Esophagus squamous epithelium (tissue), 5 donors: ENCODE measurements around the gene CADM2. TPM values are rescaled to one million over a fixed set of nuclear protein-coding genes. Genes with fewer than 3 reads are reported as not detected.
A peak's percentile ranks its signal among the peaks of the same experiment; 100 is the strongest.

Experiments
- DNase-seq: peaks from one replicate; lab custom pipeline; 2025; lab: John Stamatoyannopoulos, UW
- H3K27ac ChIP-seq, 4 donors: fragments of 200-600 bp; sonication (generic); one replicate each; pipeline ENCODE4 v1.5.1; 2016 to 2019; ENCODE audit warnings: mild to moderate bottlenecking in 1 of 4
- H3K27me3 ChIP-seq, 4 donors: fragments of 200-600 bp; sonication (generic); 1 replicate in 3 of 4; 2 replicates in 1 of 4; pipeline versions ENCODE4 v1.5.1 to v1.6.0; 2017 to 2021; ENCODE audit warnings: antibody characterized with exemption in 1 of 4
- H3K36me3 ChIP-seq, 3 donors: fragments of 200-600 bp; sonication (generic); one replicate each; pipeline ENCODE4 v1.5.1; 2016 to 2019
- H3K4me1 ChIP-seq, 3 donors: fragments of 200-600 bp; sonication (generic); one replicate each; pipeline ENCODE4 v1.5.1; 2017 to 2019
- H3K4me3 ChIP-seq, 4 donors: fragments of 200-600 bp; sonication (generic); 1 replicate in 3 of 4; 2 replicates in 1 of 4; pipeline ENCODE4 v1.5.1; 2016 to 2019; ENCODE audit warnings: mild to moderate bottlenecking in 2 of 4, moderate library complexity in 1 of 4
- H3K9me3 ChIP-seq, 3 donors: fragments of 200-600 bp; sonication (generic); one replicate each; pipeline ENCODE4 v1.5.1; 2016 to 2019
- POLR2A ChIP-seq, 4 donors: fragments of 450-650 bp; IDR thresholded peaks; one replicate each; pipeline ENCODE4 v1.6.1; 2017; ENCODE audit warnings: antibody characterized with exemption in 4 of 4, mild to moderate bottlenecking in 4 of 4, moderate library complexity in 3 of 4
- WGBS, 2 donors: methylation state at CpG; one replicate each; pipeline ENCODE4 v1.1.5; 2018; 5-methylcytosine and 5-hydroxymethylcytosine counted together
- intact Hi-C: fragments of 100-400 bp; cut with DNase I; formaldehyde crosslinking; loops from one replicate; pipeline ENCODE4 v1.15.0; 2022
- total RNA-seq, 4 donors: library from RNA; depleted of rRNA; stranded (reverse); fragments of >200 nt; gene quantifications; one replicate each; pipeline ENCODE4 v1.1.0, GENCODE V29; 2016
- TF ChIP-seq, protein P1 (sequence below), 6 experiments: fragments of 450-650 bp in 4 of 6; fragments of 200-600 bp in 2 of 6; sonication (generic) in 2 of 6; IDR thresholded peaks; one replicate each; pipeline ENCODE4 v1.5.1; 2016 to 2019; ENCODE audit warnings: antibody characterized with exemption in 6 of 6, mild to moderate bottlenecking in 4 of 6, moderate library complexity in 4 of 6
- donor health status: DM: yes; HTN: yes; CAD: no.

CADM2 gene
- total RNA-seq, 4 donors from 2014 or later: 0.08 to 0.76 (median 0.34) TPM

GRCh38 chr3:85081191-85081906 is 122.6 kb downstream of the CADM2 start:
- WGBS, 2 donors: 42 to 43% methylated on average over 8 of the region's 8 CpGs
- Histone ChIP-seq H3K4me3 (no peak overlapping the region), H3K27me3 (no peaks in the 10 kb centered on the region), H3K9me3 (no peaks in the 10 kb centered on the region), H3K36me3 (no peaks in the 10 kb centered on the region), H3K27ac (no peak overlapping the region), H3K4me1 (no peaks in the 10 kb centered on the region)
- intact Hi-C loops: no loop called here
- TF ChIP-seq POLR2A (IDR thresholded peaks at IDR 0.05): no peak
- TF ChIP-seq, protein P1, sequence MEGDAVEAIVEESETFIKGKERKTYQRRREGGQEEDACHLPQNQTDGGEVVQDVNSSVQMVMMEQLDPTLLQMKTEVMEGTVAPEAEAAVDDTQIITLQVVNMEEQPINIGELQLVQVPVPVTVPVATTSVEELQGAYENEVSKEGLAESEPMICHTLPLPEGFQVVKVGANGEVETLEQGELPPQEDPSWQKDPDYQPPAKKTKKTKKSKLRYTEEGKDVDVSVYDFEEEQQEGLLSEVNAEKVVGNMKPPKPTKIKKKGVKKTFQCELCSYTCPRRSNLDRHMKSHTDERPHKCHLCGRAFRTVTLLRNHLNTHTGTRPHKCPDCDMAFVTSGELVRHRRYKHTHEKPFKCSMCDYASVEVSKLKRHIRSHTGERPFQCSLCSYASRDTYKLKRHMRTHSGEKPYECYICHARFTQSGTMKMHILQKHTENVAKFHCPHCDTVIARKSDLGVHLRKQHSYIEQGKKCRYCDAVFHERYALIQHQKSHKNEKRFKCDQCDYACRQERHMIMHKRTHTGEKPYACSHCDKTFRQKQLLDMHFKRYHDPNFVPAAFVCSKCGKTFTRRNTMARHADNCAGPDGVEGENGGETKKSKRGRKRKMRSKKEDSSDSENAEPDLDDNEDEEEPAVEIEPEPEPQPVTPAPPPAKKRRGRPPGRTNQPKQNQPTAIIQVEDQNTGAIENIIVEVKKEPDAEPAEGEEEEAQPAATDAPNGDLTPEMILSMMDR (IDR thresholded peaks at IDR 0.05): no peak
- no peak for DNase-seq

DNA sequence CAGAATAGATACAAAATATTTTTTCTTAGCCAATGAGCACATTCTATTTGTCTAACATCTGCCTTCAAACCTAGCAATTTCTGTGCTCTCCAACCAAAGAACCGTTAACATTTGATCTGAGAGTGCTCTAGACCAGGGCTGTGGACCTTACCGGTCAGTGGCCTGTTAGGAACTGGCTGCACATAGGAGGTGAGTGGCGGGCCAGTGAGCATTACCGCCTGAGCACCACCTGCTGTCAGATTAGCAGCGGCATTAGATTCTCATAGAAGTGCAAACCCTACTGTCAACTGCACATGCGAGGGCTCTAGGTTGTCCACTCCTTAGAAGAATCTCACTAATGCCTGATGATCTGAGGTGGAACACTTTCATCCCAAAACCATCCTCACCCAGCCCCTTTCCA is 131.7 kb downstream of the CADM2 start:
- WGBS, 2 donors: 87 to 89% methylated on average over 6 of the region's 6 CpGs

GRCh38 chr3:85100316-85100715 is 141.5 kb downstream of the CADM2 start:
- no peak for DNase-seq
- Histone ChIP-seq H3K4me3 (no peak overlapping the region), H3K27ac (no peak overlapping the region), H3K27me3 (no peaks in the 10 kb centered on the region), H3K36me3 (no peaks in the 10 kb centered on the region), H3K9me3 (no peaks in the 10 kb centered on the region), H3K4me1 (no peaks in the 10 kb centered on the region)
- 30 to 38% methylated on average over 2 of the region's 2 CpGs for WGBS, 2 donors
- intact Hi-C loops: no loop called here
- TF ChIP-seq, protein P1 (IDR thresholded peaks at IDR 0.05): no peak
- no peak for TF ChIP-seq POLR2A (IDR thresholded peaks at IDR 0.05)

More for the DNA sequence above, 131.7 kb downstream of the CADM2 start:
- DNase-seq: no peak
- Histone ChIP-seq H3K4me3 (no peak overlapping the region), H3K4me1 (no peaks in the 10 kb centered on the region), H3K27me3 (no peaks in the 10 kb centered on the region), H3K27ac (no peak overlapping the region), H3K9me3 (no peaks in the 10 kb centered on the region), H3K36me3 (no peaks in the 10 kb centered on the region)
- intact Hi-C loops: no loop called here
- no peak for TF ChIP-seq POLR2A (IDR thresholded peaks at IDR 0.05)
- TF ChIP-seq, protein P1 (IDR thresholded peaks at IDR 0.05): no peak

DNA sequence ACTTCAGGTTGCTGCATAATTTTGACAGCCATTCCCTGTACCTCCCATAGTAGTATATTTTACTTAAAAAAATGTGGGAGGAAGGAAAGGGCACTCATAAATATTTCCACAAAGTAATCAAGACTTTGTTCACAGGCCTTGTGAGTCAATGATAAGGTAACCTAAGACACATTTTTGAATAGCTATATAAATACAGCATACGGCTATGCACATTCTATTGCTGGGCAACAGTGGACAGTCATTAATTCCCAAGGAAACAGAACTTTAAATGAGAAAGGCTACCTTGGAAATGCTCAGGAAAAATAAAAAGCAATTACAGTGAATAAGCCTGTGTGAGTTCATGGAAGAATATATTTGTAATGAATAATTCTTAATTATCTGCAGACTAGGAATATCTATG is 144.0 kb downstream of the CADM2 start:
- TF ChIP-seq, protein P1 (IDR thresholded peaks at IDR 0.05): no peak
- no peak for TF ChIP-seq POLR2A (IDR thresholded peaks at IDR 0.05)
- DNase-seq: no peak

DNA sequence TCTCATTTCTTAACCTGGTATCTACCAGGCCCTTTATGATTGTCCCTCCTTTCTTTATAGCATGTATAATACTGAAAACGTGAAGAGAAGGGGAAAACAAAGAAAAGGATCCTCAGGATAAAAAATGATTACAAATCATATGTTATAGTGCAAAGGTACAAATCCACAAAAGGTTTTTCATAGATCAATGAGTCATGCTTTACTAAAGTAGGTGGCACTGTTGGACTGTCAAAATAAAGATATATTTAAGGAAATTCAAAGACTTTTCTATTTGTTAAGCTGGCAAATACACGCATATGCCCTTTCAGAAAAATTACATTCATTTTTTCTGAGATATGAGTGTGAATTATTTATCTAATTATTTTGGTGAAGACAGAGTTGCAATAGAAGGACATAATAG is 151.6 kb downstream of the CADM2 start:
- no peaks in the 10 kb centered on the region for H3K27me3 ChIP-seq
- H3K9me3 ChIP-seq: no peaks in the 10 kb centered on the region
- intact Hi-C loops: no loop called here
- H3K36me3 ChIP-seq: no peaks in the 10 kb centered on the region
- H3K27ac ChIP-seq: no peak overlapping the region
- WGBS, 2 donors: 33 to 36% methylated on average over 2 of the region's 2 CpGs
- no peak for DNase-seq
- no peaks in the 10 kb centered on the region for H3K4me1 ChIP-seq
- no peak for TF ChIP-seq POLR2A (IDR thresholded peaks at IDR 0.05)
- TF ChIP-seq, protein P1 (IDR thresholded peaks at IDR 0.05): peak in 1 of 6 experiments; percentile 31
- no peak overlapping the region for H3K4me3 ChIP-seq

More for the DNA sequence above, 144.0 kb downstream of the CADM2 start:
- Histone ChIP-seq H3K9me3 (no peaks in the 10 kb centered on the region), H3K27me3 (no peaks in the 10 kb centered on the region), H3K27ac (no peak overlapping the region), H3K4me1 (no peaks in the 10 kb centered on the region), H3K36me3 (no peaks in the 10 kb centered on the region), H3K4me3 (no peak overlapping the region)
- 48 to 61% methylated on average over 1 of the region's 1 CpG for WGBS, 2 donors
- intact Hi-C loops: no loop called here
